ENCODE results near the gene RNF126.

DNA sequence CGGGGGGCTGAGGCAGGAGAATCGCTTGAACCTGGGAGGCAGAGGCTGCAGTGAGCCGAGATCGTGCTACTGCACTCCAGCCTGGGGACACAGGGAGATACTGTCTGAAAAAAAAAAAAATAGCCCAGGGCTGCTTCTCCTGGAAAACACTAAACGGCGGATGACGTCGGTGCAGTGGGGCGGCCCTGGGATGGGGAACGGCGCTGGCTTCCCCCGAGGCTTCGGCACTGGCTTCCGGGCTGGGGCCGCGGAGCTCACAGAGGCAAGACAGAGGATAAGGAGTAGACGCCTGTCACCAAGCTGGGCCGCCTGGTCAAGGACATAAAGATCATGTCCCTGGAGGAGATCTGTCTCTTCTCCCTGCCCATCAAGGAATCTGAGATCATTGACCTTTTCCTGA is 27.2 kb upstream of the RNF126 start:
- TF ChIP-seq CTCF (IDR thresholded peaks at IDR 0.05; ENCODE audit: low read depth, low read length, poor library complexity, severe bottlenecking) (no peak), EZH2phosphoT487 (IDR thresholded peaks at IDR 0.05; ENCODE audit: borderline replicate concordance, low read length) (no peak)

Measured in DOHH2 (cell line).